KG1 (cell line): ENCODE results near the gene CRADD.

Experiments used
- DNase-seq: peaks from one replicate; lab custom pipeline; 2025; lab: John Stamatoyannopoulos, UW

Gene CRADD

GRCh38 chr12:93808169-93808899 is 131.2 kb downstream of the CRADD start:
- DNase-seq, result no peak

DNA sequence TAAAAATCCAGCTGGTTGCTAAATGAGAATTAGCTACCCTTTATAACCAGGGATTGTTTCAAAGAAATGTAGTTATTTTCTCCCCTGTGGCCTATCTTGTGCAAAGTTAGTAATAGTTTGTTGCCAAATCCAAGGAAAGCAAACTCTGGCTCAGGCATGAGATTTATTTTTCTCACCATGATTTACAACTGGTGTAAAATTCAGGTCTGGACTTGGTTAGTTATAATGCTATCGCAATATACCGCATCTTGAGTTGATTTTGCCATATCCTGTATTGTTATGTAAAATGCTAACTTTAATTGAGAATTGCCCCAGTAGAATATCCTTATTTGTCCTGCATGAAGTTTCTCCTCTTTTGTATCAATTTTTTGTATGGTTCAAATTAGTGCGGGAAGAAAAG is 135.5 kb downstream of the CRADD start:
- DNase-seq, result no peak

DNA sequence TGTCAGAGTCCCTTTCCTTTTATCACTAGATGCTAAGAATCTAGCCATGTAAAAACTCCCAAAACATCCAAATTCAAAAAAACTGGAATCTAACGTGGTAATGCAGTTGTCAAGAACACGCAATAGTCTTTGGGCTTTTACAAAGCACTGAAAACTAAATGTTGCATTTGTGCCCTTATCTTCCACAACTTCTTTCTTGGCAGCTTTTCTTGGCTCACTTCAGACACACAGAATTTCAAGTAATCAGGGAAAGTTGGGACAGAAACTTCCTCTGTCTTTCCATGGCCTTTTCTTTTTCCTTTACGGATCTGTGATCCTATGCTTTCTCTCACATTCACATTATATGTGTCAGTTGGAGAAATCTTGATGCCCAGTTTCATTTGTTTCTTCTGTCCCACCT is 136.0 kb downstream of the CRADD start:
- DNase-seq, result no peak

GRCh38 chr12:93813972-93814821 is 137.0 kb downstream of the CRADD start:
- no peak for DNase-seq

DNA sequence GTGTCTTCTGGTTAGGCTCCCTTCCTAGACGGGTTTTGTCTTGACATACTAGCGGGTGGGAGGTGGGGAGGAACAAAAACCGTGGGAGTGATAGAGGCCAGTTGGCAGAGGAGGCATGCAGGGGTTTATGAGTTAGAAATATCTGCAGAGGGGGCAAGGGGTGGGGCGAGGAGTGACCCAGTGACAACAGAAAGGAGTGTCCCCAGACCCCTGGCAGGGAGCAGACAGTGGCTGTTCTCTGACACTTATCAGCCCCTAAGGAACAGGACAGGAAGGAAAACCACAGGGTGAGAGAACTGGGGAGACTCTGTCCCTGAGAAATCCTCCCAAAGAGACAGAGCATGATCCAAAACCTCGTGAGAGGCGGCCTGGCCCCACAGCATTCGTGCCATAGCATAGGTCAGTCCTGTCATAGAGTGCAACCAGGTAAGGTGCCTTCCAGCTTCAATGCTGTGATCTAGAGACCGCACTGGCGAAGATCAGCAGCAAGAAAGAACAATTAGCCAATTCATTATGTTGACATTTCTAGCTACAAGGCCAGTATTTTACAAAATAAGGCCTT is 141.4 kb downstream of the CRADD start:
- DNase-seq, result no peak

GRCh38 chr12:93819050-93819491 is 141.9 kb downstream of the CRADD start:
- DNase-seq, result no peak

GRCh38 chr12:93823616-93824391 is 146.6 kb downstream of the CRADD start:
- DNase-seq, result no peak

- DNase-seq, result no peak
Measured at GRCh38 chr12:93824514-93825500, 147.6 kb downstream of the CRADD start.

DNA sequence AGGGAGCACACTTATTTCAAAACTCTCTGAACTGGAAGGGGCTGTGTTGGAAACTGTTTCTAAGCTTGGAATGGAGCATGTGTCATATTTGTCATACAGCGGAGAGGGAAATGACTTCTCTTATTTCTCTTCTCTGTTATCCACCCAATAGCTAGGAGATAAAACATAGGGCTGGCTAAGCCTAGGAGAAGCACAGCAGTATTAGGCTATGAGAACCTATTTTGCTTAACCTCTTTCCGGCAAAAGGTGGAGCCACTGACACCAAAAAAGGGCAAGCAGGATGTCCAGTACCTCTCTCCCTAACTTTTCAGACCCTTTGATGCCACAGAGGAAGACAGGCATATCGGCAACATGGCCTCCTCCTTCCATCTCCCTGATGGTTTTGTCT is 148.3 kb downstream of the CRADD start:
- DNase-seq, result no peak

GRCh38 chr12:93825931-93826555 is 148.9 kb downstream of the CRADD start:
- DNase-seq, result no peak

DNA sequence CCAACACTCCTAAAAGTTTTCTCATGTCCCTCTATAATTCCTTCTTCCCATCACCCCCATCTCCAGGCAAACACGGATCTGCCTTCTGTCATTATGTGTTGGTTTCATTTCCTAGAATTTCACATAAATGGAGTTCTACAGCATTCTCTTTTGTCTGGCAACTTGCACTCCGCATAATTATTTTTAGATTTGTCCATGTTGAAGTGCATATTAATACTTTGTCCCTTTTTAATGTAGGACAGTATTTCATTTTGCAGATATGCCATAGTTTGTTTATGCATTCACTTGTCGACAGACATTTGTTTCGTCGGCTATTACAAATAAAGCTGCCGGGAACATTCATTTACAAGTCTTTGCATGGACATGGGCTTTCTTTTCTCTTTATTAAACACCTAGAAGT is 150.0 kb downstream of the CRADD start:
- DNase-seq, result no peak

GRCh38 chr12:93827669-93828068 is 150.5 kb downstream of the CRADD start:
- DNase-seq, result no peak

GRCh38 chr12:93829016-93829415 is 151.8 kb downstream of the CRADD start:
- DNase-seq, result no peak

DNA sequence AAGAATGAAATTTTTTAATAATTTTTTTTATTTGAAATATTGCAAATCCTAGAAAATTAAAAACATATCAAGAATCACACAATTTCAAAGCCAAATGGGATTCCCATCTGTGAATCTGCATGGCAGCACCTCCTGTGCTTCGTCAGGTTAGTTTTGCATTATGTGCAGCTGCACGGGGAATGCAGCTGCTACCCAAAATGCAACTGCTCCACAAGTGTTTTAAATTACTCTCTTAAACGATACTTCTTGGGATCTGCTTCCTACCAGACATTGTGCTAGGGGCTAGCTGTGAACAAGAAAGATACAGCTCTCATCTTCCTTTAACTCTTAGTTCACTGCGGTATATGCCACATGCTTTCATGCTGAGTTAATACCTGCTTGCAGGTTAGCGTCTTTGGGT is 154.2 kb downstream of the CRADD start:
- DNase-seq, result no peak

DNA sequence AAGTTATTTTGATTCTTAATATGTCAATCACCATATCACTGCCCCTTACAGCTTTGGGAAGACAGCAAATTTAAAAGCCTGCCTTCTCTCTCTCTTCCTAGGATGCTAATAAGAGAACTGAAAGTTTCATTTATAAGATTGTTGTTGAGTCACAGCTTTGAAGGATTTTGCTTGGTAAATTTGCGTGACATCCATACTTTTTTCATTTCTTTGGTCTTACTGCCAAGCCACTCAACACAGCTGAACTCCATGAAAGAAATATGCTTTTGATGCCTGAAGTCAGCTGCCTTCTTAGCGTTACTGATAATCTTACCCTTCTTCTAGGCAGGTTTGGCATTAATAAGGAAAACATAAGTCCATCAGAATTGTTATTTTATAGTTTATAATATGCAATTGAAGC is 155.0 kb downstream of the CRADD start:
- no peak for DNase-seq

DNA sequence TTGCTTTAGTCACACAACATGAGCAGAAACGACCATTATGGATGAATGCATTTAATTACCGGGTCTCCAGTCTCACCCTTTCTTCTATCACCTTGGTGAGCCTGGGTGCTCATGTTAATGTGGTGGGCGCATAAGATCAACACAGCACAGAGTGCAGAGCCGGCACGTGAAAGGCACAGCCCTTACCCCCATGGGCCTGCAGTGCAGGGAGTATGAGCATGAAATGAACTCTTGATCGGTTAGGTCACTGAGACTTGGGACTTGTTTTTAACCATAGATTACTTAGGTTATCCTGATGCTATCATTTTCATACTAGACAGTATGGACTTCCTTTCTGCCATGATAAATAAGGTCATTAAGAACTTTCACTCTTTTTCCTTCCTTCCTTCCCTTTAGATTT is 156.8 kb downstream of the CRADD start:
- DNase-seq, result no peak

- DNase-seq, result no peak
Measured at GRCh38 chr12:93836620-93837260, 159.6 kb downstream of the CRADD start.

DNA sequence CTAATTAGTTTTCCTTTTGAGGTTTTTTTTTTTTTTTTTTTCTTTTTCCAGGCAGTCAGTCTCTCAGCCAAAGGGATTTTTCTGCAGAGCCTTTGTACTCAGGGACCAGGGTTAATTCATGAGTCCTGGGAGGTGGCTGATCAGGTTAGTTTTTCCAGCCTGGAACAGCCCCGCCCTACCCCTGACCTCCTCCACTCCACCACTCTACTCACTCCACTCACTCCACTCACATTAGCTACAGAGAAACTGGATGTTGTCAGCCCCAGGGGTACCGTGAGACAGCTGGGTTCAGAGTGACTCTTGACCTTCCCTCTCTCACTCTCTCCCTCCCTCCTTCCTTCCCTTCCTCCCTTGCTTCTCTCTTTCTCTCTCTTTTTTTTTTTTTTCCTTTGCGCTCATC is 161.0 kb downstream of the CRADD start:
- no peak for DNase-seq

DNA sequence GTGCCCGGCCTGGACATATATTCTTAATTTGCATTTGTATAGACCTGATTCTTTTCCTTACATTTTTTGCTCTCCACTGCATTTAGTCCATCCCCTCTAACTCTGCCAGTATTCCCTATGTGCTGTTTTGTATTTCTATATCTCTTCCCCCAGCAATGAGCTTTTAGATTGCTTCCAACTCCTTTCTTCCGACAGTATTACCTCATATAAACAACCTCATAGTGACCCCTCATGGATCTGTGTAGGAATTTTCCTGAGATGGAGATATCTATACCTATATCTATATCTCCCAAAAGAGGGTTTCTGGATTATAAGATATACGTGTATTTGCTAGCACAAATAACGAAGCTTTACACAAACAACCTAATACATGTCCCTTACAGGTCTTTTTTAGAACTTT is 161.9 kb downstream of the CRADD start:
- no peak for DNase-seq

DNA sequence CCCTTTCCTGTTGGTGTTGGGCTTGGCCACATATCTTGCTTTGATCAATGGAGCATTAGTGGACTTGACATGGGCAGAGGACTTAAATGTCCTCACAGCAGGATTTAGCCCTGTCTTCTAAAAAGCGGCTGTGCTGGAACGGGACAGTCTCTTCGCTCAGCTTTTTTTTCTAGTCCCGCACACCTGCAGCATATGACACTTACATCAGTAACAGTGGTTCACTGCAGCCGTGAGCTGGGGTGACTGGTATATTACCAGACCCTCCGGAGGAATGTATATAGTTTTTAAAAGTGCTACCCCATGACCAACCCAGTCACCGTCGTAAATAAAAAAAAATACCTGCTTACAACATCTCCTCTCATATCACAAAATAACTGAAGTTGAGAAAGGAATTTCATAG is 164.5 kb downstream of the CRADD start:
- DNase-seq, result no peak
